Measurements from ENCODE around the gene IFITM1.

Gene IFITM1

GRCh38 chr11:313787-314553 is at the start of gene IFITM1:
IFITM1 (plus strand) TSS chr11:314040; CDS start chr11:314171, 131 bp downstream.
- no peak for DNase-seq (ENCODE audit: low spot score)

GRCh38 chr11:266676-267439 is 47.0 kb upstream of the IFITM1 start:
- peak; percentile 46 for DNase-seq (ENCODE audit: low spot score)

- DNase-seq (ENCODE audit: low spot score): peak; percentile 68
Observed at GRCh38 chr11:267491-267994, 46.3 kb upstream of the IFITM1 start.

GRCh38 chr11:268716-269145 is 45.1 kb upstream of the IFITM1 start:
- peak; percentile 80 for DNase-seq (ENCODE audit: low spot score)

GRCh38 chr11:269146-269890 is 44.5 kb upstream of the IFITM1 start:
- DNase-seq (ENCODE audit: low spot score): peak; percentile 62

- no peak for DNase-seq (ENCODE audit: low spot score)
Observed at GRCh38 chr11:270451-271318, 43.2 kb upstream of the IFITM1 start.

- no peak for DNase-seq (ENCODE audit: low spot score)
Observed at GRCh38 chr11:271319-271715, 42.5 kb upstream of the IFITM1 start.

GRCh38 chr11:272195-272930 is 41.5 kb upstream of the IFITM1 start:
- no peak for DNase-seq (ENCODE audit: low spot score)

- DNase-seq (ENCODE audit: low spot score): no peak
Observed at GRCh38 chr11:272931-273198, 41.0 kb upstream of the IFITM1 start.

GRCh38 chr11:276219-276618 is 37.6 kb upstream of the IFITM1 start:
- DNase-seq (ENCODE audit: low spot score): no peak

GRCh38 chr11:278001-278951 is 35.6 kb upstream of the IFITM1 start, which contains the start of gene NLRP6:
NLRP6 (plus strand) TSS chr11:278407; CDS start chr11:278570, 163 bp downstream.
- DNase-seq (ENCODE audit: low spot score): no peak

GRCh38 chr11:279040-279965 is 34.5 kb upstream of the IFITM1 start:
- DNase-seq (ENCODE audit: low spot score): no peak

GRCh38 chr11:279966-280705 is 33.7 kb upstream of the IFITM1 start:
- DNase-seq (ENCODE audit: low spot score): no peak

GRCh38 chr11:280706-281485 is 32.9 kb upstream of the IFITM1 start:
- DNase-seq (ENCODE audit: low spot score): no peak

- DNase-seq (ENCODE audit: low spot score): no peak
Observed at GRCh38 chr11:281486-282161, 32.2 kb upstream of the IFITM1 start.

GRCh38 chr11:282171-282570 is 31.7 kb upstream of the IFITM1 start:
- no peak for DNase-seq (ENCODE audit: low spot score)
